HG03457 (cell line): Measurements from ENCODE around the gene SPACA4.
"Not testable (repeated sequence)": the region's sequence is repeated elsewhere in the genome, so short reads cannot be mapped to it uniquely, and the experiment has no call there.

Experiments
- ATAC-seq: cut with Tn5 transposase; IDR thresholded peaks from one replicate; pipeline ENCODE4 v1.9.1; 2021; ENCODE audit warnings: moderate number of reproducible peaks; ENCODE audit not compliant: unreplicated experiment

Gene SPACA4, protein sequence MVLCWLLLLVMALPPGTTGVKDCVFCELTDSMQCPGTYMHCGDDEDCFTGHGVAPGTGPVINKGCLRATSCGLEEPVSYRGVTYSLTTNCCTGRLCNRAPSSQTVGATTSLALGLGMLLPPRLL

DNA sequence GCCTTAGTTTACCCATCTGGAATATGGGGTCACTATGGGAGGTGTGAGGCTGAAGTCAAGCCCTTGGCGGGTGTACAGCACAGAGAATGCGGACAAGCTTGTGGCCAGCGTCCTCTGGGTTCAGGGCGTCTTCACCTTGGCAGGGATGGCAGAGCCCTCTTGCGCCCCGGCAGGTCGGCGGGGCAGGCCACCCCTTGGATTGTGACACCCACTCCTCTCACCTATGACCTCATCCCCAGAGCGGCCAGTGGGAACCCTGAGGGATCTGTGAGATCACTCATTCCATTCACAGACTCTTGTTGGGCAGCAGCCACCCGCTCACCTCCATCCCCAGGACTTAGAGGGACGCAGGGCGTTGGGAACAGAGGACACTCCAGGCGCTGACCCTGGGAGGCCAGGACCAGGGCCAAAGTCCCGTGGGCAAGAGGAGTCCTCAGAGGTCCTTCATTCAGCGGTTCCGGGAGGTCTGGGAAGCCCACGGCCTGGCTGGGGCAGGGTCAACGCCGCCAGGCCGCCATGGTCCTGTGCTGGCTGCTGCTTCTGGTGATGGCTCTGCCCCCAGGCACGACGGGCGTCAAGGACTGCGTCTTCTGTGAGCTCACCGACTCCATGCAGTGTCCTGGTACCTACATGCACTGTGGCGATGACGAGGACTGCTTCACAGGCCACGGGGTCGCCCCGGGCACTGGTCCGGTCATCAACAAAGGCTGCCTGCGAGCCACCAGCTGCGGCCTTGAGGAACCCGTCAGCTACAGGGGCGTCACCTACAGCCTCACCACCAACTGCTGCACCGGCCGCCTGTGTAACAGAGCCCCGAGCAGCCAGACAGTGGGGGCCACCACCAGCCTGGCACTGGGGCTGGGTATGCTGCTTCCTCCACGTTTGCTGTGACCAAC, at the start of gene SPACA4:
Gene SPACA4 (plus strand): TSS at position 280 of the 896 bp plus-strand sequence. CDS start 237 bp downstream, at position 517.
- no peak for ATAC-seq

DNA sequence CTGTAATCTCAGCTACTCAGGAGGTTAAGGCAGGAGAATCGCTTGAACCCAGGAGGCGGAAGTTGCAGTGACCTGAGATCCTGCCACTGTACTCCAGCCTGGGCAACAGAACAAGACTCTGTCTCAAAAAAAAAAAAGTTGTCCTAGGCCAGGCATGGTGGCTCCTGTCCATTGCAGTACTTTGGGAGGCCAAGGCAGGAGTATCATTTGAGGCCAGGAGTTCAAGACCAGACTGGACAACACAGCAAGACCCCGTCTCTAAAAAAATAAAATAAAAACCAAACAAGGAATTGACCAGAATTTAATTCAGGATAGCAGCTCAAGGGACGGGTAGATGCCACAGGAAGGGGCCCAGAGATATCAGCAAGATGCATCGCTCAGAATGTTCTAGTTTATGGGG, 49.7 kb upstream of the SPACA4 start:
- ATAC-seq = no peak

DNA sequence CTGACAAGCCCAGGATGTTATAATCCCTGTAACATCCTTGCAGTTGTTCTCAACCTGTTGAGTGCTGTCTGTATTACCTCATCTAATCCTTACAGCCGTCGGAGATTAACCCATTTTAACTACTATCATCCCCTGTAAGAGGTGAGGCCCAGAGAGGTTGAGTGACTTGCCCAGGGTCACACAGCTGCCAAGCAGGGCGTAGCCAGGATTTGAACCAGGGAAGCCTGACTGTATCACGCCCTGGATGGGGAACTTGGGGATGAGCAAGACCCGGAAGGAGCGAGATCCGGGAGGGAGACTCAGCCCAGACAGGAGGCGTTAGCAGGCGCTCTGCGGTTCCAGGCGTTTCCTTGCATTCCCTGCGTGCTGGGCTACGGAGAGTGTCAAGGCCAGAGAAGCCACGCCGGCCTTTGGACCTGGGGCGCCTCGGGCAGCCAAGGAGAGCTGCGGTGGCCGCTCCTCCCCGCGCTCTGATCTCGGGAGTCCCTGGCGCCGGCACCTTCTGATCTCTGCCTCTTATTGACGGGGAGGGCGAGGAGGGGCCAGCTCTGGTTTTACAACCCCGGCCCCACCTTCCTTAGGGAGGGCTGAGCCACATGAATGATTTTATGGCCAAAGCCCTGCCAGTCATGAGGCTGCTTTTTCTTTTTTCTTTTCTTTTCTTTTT, 48.4 kb upstream of the SPACA4 start:
- no peak for ATAC-seq

GRCh38 chr19:48560095-48560530, 46.4 kb upstream of the SPACA4 start:
- no peak for ATAC-seq

DNA sequence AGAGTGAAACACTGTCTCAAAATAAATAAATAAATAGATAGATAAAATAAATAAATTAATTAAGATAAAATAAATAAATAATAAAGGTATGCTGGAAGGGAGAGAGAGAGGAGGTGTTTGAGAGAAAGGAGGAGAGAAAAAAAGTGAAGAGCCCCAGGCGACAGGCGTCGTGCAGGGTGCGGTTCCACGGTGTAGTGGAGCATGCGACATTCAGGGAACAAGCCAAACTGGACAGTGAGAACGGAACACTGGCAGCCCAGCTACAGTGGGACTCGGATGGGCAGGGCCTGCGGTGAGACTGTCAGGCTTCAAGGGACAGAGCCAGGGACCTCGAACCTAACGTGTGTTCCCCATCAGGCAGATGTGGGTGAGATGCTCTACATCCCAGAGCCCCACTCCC, 45.1 kb upstream of the SPACA4 start:
- ATAC-seq = no peak

DNA sequence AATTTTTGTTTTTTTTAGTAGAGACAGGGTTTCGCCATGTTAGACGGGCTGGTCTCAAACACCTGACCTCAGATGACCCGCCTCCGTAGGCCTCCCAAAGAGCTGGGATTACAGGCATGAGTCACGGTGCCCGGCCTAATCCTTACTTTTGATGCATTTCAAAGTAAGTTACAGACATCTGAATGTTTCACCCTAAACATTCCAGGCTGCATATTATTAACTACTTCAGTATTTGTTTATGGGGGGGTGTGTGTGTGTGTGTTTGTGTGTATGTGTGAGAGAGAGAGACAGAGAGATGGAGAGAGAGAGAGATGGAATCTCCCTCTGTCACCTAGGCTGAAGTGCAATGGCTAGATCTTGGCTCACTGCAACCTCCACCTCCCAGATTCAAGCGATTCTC, 41.5 kb upstream of the SPACA4 start:
- ATAC-seq = no peak

DNA sequence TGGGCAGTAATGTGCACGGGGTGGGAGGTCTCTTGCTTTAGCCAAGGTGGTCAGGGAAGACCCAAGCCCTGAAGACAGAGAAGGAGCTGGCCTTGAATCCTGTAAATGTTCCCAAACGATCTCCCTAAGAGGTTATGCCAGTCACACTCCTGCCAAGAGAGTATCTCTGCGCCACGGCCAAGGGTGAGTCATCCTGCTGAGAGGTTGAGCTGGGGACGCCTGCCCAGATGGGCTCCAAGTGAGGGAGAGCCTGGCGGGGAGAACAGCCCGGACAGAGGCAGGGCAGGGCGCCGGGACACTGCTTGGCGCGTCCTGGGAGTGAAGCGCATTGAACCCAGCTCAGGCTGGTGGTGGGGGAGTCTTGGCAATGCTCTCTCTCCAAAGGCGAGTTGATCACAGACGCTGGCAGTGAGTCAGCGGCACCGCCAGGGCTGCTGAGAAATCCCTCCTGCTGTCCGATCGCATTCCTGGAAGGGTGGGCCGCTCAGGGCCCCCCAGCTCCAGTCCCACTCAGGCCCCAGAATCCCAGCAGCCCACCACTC, 38.1 kb upstream of the SPACA4 start:
- no peak for ATAC-seq

DNA sequence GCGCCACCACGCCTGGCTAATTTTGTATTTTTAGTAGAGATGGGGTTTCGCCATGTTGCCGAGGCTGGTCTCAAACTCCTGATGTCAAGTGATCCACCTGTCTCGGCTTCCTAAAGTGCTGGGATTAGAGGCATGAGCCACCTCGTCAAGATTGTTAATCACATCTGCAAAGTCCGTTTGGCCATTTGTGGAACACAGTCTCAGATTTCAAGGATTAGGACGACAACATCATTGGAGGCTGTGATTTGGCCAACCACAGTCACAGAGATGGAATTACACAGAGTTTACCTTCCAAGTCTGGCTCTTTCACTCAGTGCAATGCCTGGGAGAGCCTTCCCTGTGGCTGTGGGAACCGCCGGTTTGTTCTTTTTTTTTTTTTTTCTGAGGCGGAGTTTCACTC, 36.7 kb upstream of the SPACA4 start:
- ATAC-seq = no peak

DNA sequence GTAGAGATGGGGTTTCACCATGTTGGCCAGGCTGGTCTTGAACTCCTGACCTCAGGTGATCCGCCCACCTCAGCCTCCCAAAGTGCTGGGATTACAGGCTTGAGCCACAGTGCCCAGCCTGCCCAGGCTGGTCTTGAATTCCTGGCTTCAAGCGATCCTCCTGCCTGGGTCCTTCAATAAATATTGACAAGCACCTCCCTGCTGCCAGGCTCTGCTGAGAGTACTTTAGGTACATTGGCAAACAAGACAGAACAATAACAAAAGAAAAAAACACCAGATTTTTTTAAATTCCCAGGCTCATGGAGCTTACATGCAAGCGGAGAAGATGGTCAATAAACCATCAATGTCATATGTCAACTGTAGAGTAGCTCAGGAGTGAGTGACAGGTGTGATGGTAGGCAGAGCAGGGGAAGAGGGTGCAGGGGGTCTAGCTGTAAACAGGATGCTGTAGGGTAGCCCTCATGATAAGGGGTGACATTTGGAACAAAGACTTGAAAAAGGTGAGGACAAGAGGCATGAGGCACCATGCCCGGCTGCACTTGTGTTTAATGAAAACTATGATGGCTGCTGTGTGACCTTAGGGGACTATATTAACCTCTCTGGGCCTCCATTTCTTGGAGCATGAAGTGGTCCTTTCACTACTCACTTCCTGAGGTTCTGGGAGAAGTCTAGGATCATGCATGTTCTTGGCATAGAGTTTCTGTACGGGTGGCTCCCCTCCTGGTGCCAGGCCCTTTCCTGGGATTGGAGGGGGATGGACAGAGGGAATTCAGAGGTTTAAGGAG, 35.0 kb upstream of the SPACA4 start:
- no peak for ATAC-seq

DNA sequence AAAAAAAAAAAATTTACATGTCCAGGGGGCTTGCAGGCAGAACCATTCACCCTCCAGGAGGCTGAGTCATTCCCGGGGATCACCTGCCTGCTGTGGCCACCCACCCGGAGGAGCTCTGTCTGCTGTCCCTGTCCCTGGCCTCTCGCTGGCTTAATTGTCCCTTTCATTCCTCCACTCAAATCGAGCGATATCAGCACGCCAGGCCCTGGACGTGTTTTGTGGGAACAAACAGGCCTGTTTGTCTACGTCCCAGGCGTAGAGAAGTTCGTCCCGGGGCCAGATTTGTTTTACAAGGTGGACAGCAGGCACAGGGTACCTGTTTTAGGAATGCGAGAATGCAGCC, 33.4 kb upstream of the SPACA4 start:
- no peak for ATAC-seq

DNA sequence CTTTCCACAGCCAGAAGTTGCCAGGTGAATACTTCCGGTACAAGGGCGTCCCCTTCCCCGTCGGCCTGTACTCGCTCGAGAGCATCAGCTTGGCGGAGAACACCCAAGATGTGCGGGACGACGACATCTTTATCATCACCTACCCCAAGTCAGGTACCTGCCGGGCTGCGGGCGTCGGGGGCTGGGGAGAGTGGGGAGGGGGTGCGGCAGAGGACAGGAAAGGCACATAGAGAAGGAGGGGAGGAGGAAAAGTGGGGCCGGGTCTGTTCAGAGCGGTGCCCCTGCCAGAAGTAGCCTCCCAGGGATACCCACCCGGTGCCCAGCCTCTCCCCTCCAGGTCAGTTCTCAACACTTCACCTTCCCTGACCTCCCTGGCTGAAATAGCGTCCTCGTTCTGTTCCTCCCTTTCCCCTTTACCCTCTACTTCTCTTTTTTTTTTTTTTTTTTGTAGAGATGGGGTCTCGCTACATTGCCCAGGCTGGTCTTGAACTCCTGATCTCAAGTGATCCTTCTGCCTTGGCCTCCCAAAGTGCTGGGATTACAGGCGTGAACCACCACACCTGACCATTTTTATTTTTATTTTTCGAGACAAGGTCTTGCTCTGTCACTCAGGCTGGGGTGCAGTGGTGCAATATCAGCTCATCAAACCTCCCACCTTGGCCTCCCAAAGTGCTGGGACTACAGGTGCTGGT, 30.5 kb upstream of the SPACA4 start:
- no peak for ATAC-seq

GRCh38 chr19:48577908-48578307, 28.6 kb upstream of the SPACA4 start:
- ATAC-seq = not testable (repeated sequence)

GRCh38 chr19:48578891-48579290, 27.7 kb upstream of the SPACA4 start:
- no peak for ATAC-seq

- ATAC-seq = no peak
These were observed 24.4 kb upstream of the SPACA4 start for GRCh38 chr19:48582168-48582567.

DNA sequence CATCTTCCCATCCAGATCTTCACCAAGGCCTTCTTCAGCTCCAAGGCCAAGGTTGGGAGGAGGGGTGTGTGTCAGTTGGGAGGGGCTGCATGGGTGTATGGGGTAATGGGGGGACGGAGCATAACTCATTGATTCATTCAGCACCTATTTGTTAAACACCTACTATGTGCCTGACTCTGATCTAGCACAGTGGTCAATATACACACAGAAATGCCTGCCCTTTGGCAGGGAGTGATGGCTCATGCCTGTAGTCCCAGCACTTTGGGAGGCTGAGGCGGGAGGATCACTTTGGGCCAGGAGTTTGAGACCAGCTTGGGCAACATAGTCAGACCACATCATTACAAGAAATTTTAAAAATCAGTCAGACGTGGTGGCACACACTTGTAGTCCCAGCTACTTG, 19.2 kb upstream of the SPACA4 start:
- no peak for ATAC-seq

DNA sequence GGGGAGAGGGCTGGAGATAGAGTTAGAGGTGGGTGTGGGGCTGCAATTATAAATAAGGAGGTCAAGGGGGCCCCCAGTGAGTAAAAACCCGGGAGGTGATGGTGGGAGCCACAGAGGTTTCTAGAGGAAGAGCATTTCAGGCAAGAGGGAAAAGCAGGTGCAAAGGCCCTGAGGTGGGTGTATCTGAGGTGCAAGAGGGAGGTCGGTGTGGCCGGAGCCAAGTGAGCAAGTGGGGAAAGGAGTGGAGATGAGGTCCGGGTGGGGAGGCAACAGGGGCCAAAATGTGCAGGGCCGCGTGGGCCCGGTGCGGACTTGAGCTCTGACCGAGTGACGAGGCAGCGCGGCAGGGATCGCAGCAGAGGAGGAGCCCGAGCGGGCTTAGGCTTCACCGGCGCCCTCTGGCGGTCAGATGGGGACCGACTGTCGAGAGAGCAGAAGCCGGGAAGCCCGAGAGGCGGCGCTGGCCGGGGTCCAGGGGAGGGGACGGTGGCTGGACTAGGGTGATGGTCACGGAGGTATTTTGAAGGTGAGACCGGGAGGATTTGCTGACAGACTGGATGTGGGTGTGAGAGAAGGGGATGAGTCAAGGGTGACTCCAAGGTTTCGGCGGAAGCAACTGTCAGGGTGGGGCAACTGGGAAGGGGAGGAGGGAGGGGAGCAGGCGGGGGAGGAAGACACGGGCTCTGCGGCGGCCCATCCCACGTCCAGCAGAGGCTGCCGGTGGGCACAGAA, 17.7 kb upstream of the SPACA4 start:
- ATAC-seq = no peak

DNA sequence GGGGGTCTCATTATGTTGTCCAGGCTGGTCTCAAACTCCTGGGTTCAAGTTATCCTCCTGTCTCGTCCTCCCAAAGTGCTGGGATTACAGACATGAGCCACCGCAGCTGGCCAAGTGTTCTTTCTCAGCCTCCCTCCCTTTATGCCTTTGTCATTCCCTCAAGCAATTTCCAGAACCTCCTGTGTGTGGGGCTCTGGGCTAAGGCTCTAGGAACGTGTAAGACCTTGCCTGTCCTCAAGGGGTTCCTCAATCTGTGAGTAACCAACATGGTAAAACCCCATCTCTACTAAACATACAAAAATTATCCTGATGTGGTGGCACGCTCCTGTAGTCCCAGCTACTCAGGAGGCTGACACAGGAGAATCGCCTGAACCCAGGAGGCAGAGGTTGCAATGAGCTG, 15.5 kb upstream of the SPACA4 start:
- ATAC-seq = no peak

GRCh38 chr19:48595171-48595570, 11.4 kb upstream of the SPACA4 start:
- ATAC-seq = no peak

DNA sequence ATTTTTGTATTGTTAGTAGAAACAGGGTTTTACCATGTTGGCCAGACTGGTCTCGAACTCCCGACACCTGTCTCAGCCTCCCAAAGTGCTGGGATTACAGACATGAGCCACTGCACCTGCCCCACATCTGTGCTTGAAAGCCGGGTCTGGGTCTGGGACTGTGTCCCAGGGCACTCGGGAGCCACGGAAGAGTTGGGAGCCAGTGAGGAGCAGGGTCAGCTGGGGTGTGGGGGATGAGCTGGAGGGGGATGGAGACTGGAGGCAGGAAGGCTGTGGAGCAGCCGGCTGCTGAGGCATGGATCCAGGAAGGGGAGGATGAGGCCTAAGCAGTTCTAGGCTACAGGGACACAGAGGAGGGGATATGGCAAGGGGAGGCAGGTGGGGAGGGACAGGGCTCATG, 10.7 kb upstream of the SPACA4 start:
- no peak for ATAC-seq

DNA sequence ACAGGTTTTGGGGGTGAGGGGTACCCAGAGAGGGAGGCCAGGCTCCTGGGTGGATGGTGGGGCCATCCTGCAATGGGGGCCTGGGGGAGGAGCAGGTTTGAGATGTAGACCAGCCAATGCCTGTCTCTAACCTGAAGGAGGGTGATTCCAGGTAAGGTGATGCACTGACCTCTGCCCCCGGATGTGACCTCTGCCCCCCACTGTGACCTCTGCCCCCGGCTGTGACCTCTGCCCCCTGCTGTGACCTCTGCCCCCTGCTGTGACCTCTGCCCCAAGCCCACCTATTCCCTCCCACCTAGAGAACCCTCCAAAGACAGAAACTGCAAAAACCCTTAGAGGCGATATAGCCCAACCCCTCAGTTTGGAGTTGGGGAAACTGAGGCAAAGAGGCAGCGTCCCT, 10.3 kb upstream of the SPACA4 start:
- no peak for ATAC-seq
